HepG2 (cell line): ENCODE results near the gene JOSD1. TPM values are rescaled to one million over a fixed set of nuclear protein-coding genes. Genes with fewer than 3 reads are reported as not detected.

Experiments
- CREB1 ChIP-seq, 2 experiments: fragments of 450-650 bp in 1 of 2; IDR thresholded peaks; 2 replicates each; pipeline ENCODE4 v1.6.1; 2016 to 2017; ENCODE audit warnings: control low read depth in 1 of 2, mild to moderate bottlenecking in 1 of 2, missing compliant biosample characterization in 1 of 2, missing genetic modification characterization in 1 of 2
- FOSL2 ChIP-seq: sonication (generic); formaldehyde crosslinking; IDR thresholded peaks from 2 replicates; pipeline ENCODE4 v1.4.0; 2020; ENCODE audit warnings: missing genetic modification reagents
- FOXA1 ChIP-seq, 2 experiments: fragments of 450-650 bp in 1 of 2; sonication (generic) in 1 of 2; formaldehyde crosslinking in 1 of 2; IDR thresholded peaks; 2 replicates each; pipeline versions ENCODE4 v1.4.0 to v1.6.1; 2016 to 2020; ENCODE audit warnings: missing genetic modification reagents in 1 of 2
- GABPA ChIP-seq, 2 experiments: IDR thresholded peaks; 2 replicates each; pipeline ENCODE4 v1.6.1; 2011 to 2016; ENCODE audit warnings: low read depth in 2 of 2, low read length in 1 of 2, missing biosample characterization in 1 of 2, missing genetic modification characterization in 1 of 2
- GATAD1 ChIP-seq: IDR thresholded peaks from 2 replicates; pipeline ENCODE4 v1.6.1; 2016; ENCODE audit warnings: missing genetic modification reagents, missing compliant biosample characterization
- MBD4 ChIP-seq: IDR thresholded peaks from 2 replicates; pipeline ENCODE4 v1.6.1; 2012; ENCODE audit warnings: low read length, inconsistent platforms, borderline replicate concordance
- PAX8 ChIP-seq: sonication (generic); formaldehyde crosslinking; IDR thresholded peaks from 2 replicates; pipeline ENCODE4 v1.8.0; 2022; ENCODE audit warnings: mild to moderate bottlenecking, missing genetic modification reagents, borderline replicate concordance
- SAP130 ChIP-seq: IDR thresholded peaks from 2 replicates; pipeline ENCODE4 v1.6.1; 2016; ENCODE audit warnings: low read depth
- SOX13 ChIP-seq, 3 experiments: fragments of 450-650 bp in 1 of 3; sonication (generic) in 1 of 3; formaldehyde crosslinking in 1 of 3; IDR thresholded peaks in 2 of 3; conservative IDR thresholded peaks in 1 of 3; 2 replicates each; pipeline versions ENCODE4 v1.5.0 to v1.6.1; 2016 to 2020; ENCODE audit warnings: antibody characterized with exemption in 1 of 3, mild to moderate bottlenecking in 1 of 3, missing compliant biosample characterization in 1 of 3, missing genetic modification reagents in 1 of 3, moderate library complexity in 1 of 3
- SOX6 ChIP-seq, 2 experiments: fragments of 450-650 bp in 1 of 2; sonication (generic) in 1 of 2; formaldehyde crosslinking in 1 of 2; IDR thresholded peaks; 2 replicates each; pipeline versions ENCODE4 v1.4.0 to v1.6.1; 2017 to 2020; ENCODE audit warnings: antibody characterized with exemption in 1 of 2, mild to moderate bottlenecking in 1 of 2, missing genetic modification reagents in 1 of 2
- STAT5B ChIP-seq: sonication (generic); formaldehyde crosslinking; IDR thresholded peaks from 2 replicates; pipeline ENCODE4 v1.4.0; 2020; ENCODE audit warnings: missing genetic modification reagents
- ZFX ChIP-seq: sonication (generic); formaldehyde crosslinking; IDR thresholded peaks from 2 replicates; pipeline ENCODE4 v1.4.0; 2020; ENCODE audit warnings: mild to moderate bottlenecking, low read depth, missing genetic modification reagents, moderate library complexity
- ZNF614 ChIP-seq: IDR thresholded peaks from 2 replicates; pipeline ENCODE4 v1.6.1; 2018; ENCODE audit warnings: missing biosample characterization, missing genetic modification reagents, inconsistent platforms, borderline replicate concordance
- polyA plus RNA-seq, 8 experiments: library from polyadenylated mRNA; depleted of rRNA in 3 of 8; stranded (reverse) in 7 of 8; unstranded in 1 of 8; fragments of >200 nt; fragmentation: Illumina TruSeq in 4 of 8; extraction: Trizol in 4 of 8; gene quantifications; 2 replicates each; pipeline versions ENCODE4 v1.2.1 to v1.2.3, GENCODE V29; 2011 to 2016; ENCODE audit warnings: low read depth in 4 of 8, missing spikeins in 1 of 8, mixed read lengths in 1 of 8; ENCODE audit not compliant: insufficient read depth in 1 of 8
- total RNA-seq, 5 experiments: library from RNA; depleted of rRNA; stranded (reverse); fragments of >200 nt; fragmentation: Illumina TruSeq; extraction: Trizol; gene quantifications; 2 replicates each; pipeline ENCODE4 v1.2.3, GENCODE V29; 2016; ENCODE audit warnings: low read depth in 1 of 5
- TF ChIP-seq, protein P1 (sequence below): sonication (generic); formaldehyde crosslinking; IDR thresholded peaks from 2 replicates; pipeline ENCODE4 v1.4.0; 2020; ENCODE audit warnings: low read depth, mild to moderate bottlenecking, missing genetic modification reagents
- TF ChIP-seq, protein P2 (sequence below): IDR thresholded peaks from 2 replicates; pipeline ENCODE4 v1.6.1; 2016; ENCODE audit warnings: missing genetic modification reagents, missing compliant biosample characterization
- TF ChIP-seq, protein P3 (sequence below): IDR thresholded peaks from 2 replicates; pipeline ENCODE4 v1.4.0; 2020; ENCODE audit warnings: mild to moderate bottlenecking, missing genetic modification reagents

JOSD1 gene
- total and polyA plus RNA-seq, 2 of the 13 experiments (the other 11 are each of a cell fraction or from before 2014, with no cell fraction given) = 31.7 to 38.4 TPM

DNA sequence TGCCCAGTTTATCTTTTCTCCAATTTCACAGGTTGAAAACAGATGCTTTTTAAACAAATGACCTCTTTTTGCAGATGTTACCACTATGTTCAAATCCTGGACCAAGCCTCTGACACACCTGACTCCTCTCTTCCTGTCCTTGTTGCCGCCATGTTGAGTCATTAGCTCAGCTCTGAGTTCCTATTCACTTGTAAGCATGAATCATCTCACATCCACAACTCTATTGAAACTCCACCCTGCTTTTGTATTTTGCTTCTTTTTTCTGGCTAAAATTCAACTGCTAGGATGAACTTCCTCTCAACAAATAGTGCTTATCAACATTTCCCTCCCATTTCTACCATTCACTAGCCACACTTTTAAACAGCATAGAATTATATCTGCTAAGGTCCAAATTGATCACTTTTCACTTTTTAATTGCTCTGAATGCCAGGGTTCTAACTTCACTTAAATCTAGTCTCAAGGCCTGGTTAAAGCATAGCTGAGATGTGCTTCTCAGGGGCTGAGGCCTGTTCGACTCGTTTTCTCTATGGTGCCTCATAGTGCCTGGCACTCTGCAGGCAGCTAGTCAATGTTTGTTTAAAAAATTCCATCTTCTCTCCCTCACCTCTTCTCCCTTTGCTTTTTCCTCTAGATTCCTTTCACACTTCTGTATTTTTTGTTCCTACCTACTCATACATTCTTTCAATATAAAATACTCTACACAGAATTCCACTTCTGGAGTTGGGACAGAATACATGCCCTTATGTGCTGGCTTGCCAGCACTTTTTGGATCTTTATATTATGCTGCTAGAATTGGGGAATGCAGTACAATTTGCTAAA lies 3.9 kb downstream of the JOSD1 start (continued):
- TF ChIP-seq ZNF614 (peak; percentile 23; the same call in 1 of the 2 replicates), SOX13 (IDR thresholded peaks at IDR 0.05) (no peak), SOX13 (CRISPR knock-in tag; conservative IDR thresholded peaks at IDR 0.05 in 1 of 2, IDR thresholded peaks at IDR 0.05 in 1 of 2) (no peak), FOSL2 (CRISPR knock-in tag) (peak; percentile 75), FOXA1 (IDR thresholded peaks at IDR 0.05) (no peak), FOXA1 (CRISPR knock-in tag; IDR thresholded peaks at IDR 0.05) (peak; percentile 31), SOX6 (IDR thresholded peaks at IDR 0.05) (no peak), SOX6 (CRISPR knock-in tag; IDR thresholded peaks at IDR 0.05) (0 out of 2 replicates have a peak, but pooled peaks have one; percentile 14), PAX8 (no peak), ZFX (CRISPR knock-in tag) (peak; percentile 73), CREB1 (IDR thresholded peaks at IDR 0.05) (no peak), CREB1 (CRISPR knock-in tag; IDR thresholded peaks at IDR 0.05) (peak; percentile 43), STAT5B (CRISPR knock-in tag) (no peak), SAP130 (CRISPR knock-in tag) (peak; percentile 51; the same call in 1 of the 2 replicates), GATAD1 (0 out of 2 replicates have a peak, but pooled peaks have one; percentile 5), GABPA (IDR thresholded peaks at IDR 0.05; ENCODE audit: low read depth, low read length) (no peak), GABPA (CRISPR knock-in tag; IDR thresholded peaks at IDR 0.05; ENCODE audit: low read depth) (peak; percentile 9; the same call in 1 of the 2 replicates), MBD4 (0 out of 2 replicates have a peak, but pooled peaks have one; percentile 61)
- TF ChIP-seq, protein P1, sequence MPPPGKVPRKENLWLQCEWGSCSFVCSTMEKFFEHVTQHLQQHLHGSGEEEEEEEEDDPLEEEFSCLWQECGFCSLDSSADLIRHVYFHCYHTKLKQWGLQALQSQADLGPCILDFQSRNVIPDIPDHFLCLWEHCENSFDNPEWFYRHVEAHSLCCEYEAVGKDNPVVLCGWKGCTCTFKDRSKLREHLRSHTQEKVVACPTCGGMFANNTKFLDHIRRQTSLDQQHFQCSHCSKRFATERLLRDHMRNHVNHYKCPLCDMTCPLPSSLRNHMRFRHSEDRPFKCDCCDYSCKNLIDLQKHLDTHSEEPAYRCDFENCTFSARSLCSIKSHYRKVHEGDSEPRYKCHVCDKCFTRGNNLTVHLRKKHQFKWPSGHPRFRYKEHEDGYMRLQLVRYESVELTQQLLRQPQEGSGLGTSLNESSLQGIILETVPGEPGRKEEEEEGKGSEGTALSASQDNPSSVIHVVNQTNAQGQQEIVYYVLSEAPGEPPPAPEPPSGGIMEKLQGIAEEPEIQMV (CRISPR knock-in tag) = no peak
- TF ChIP-seq, protein P2, sequence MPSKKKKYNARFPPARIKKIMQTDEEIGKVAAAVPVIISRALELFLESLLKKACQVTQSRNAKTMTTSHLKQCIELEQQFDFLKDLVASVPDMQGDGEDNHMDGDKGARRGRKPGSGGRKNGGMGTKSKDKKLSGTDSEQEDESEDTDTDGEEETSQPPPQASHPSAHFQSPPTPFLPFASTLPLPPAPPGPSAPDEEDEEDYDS (CRISPR knock-in tag) = 0 out of 2 replicates have a peak, but pooled peaks have one; percentile 3
- TF ChIP-seq, protein P3, sequence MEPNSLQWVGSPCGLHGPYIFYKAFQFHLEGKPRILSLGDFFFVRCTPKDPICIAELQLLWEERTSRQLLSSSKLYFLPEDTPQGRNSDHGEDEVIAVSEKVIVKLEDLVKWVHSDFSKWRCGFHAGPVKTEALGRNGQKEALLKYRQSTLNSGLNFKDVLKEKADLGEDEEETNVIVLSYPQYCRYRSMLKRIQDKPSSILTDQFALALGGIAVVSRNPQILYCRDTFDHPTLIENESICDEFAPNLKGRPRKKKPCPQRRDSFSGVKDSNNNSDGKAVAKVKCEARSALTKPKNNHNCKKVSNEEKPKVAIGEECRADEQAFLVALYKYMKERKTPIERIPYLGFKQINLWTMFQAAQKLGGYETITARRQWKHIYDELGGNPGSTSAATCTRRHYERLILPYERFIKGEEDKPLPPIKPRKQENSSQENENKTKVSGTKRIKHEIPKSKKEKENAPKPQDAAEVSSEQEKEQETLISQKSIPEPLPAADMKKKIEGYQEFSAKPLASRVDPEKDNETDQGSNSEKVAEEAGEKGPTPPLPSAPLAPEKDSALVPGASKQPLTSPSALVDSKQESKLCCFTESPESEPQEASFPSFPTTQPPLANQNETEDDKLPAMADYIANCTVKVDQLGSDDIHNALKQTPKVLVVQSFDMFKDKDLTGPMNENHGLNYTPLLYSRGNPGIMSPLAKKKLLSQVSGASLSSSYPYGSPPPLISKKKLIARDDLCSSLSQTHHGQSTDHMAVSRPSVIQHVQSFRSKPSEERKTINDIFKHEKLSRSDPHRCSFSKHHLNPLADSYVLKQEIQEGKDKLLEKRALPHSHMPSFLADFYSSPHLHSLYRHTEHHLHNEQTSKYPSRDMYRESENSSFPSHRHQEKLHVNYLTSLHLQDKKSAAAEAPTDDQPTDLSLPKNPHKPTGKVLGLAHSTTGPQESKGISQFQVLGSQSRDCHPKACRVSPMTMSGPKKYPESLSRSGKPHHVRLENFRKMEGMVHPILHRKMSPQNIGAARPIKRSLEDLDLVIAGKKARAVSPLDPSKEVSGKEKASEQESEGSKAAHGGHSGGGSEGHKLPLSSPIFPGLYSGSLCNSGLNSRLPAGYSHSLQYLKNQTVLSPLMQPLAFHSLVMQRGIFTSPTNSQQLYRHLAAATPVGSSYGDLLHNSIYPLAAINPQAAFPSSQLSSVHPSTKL (CRISPR knock-in tag) = peak; percentile 45
- TF ChIP-seq, all 625 proteins: peak for 23
